Upper lobe of left lung (tissue), 4 donors: Measurements from ENCODE around the gene PRKCE.

ENCODE experiments used
- CTCF ChIP-seq, 6 experiments: fragments of 450-650 bp in 4 of 6; fragments of 200-600 bp in 2 of 6; sonication (generic) in 2 of 6; IDR thresholded peaks; one replicate each; pipeline ENCODE4 v1.5.1; 2016 to 2019; ENCODE audit warnings: antibody characterized with exemption in 6 of 6
- POLR2AphosphoS5 ChIP-seq, 2 donors: sonication (generic); formaldehyde crosslinking; IDR thresholded peaks; one replicate each; pipeline ENCODE4 v1.5.1; 2017; ENCODE audit warnings: antibody characterized with exemption in 2 of 2

DNA sequence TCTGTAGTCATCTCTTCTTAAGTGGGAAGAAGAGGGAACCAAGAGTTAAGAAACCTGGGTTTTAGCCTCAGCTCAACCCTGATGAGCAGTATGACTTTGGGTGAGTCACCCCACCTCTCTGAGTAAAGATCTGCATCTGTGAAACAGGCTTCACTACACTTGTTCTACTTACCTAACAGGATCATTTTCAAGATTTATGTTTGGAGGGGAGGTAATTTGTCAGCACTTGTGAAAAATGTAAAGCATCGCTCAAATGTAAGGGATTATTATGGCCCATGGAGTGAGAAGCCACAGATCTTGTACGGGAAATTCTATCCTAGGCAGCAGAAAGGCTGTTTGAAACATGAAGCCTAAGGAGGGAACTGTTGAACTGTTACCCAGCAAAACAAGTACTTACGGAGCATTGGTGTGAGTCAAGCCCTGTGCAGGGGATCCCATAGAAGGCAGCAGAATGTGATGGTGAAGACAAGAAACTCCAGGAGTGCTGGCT lies 160.6 kb downstream of the PRKCE start:
- TF ChIP-seq POLR2AphosphoS5 (IDR thresholded peaks at IDR 0.05) (no peak), CTCF (IDR thresholded peaks at IDR 0.05) (no peak)
